Endothelial cell of umbilical vein (primary cell): Measurements from ENCODE around the gene SLC17A2. TPM values are rescaled to one million over a fixed set of nuclear protein-coding genes. Genes with fewer than 3 reads are reported as not detected.

Source experiments
- BruUV-seq: library from RNA; stranded (reverse); fragments of 400-500 nt; replicated peaks from 2 replicates; lab custom pipeline; 2021; lab: Mats Ljungman, UMichigan
- CTCF ChIA-PET: fragments of 300-600, 350-600 bp; sonication (Branson Sonifier 250); formaldehyde crosslinking; loops from one replicate; lab custom pipeline; 2021; ENCODE audit warnings: antibody characterized with exemption, inconsistent platforms; lab: Charles Lee
- POLR2A ChIA-PET: fragments of 300-600, 350-600 bp; sonication (Branson Sonifier 250); formaldehyde crosslinking; loops from one replicate; lab custom pipeline; 2021; ENCODE audit warnings: antibody characterized with exemption, inconsistent platforms; lab: Charles Lee
- DNase-seq: peaks from one replicate; pipeline ENCODE4 v3.0.0-alpha.2; 2011; ENCODE audit warnings: low read depth, low spot score
- FAIRE-seq: peaks from 2 replicates; lab custom pipeline; 2011; peaks lifted over from hg19 to GRCh38; lab: Jason Lieb, UNC
- H2AFZ ChIP-seq: 2 replicates; pipeline ENCODE4 v1.6.0; 2012; ENCODE audit warnings: low read depth, low read length, control low read depth, inconsistent platforms
- H3K27ac ChIP-seq: 2 replicates; pipeline ENCODE4 v1.5.1; 2011; ENCODE audit warnings: low read depth, mild to moderate bottlenecking, control low read depth, low read length, moderate library complexity; ENCODE audit not compliant: insufficient read depth
- H3K27me3 ChIP-seq, 2 experiments: 2 replicates each; pipeline versions ENCODE4 v1.6.0 to v1.6.1; 2011; ENCODE audit warnings: low read length in 2 of 2, mixed read lengths in 1 of 2; ENCODE audit not compliant: control insufficient read depth in 2 of 2, insufficient read depth in 2 of 2
- H3K36me3 ChIP-seq, 2 experiments: 2 replicates in 1 of 2; 3 replicates in 1 of 2; pipeline ENCODE4 v1.5.1; 2011; ENCODE audit warnings: low read length in 2 of 2, mild to moderate bottlenecking in 1 of 2, moderate library complexity in 1 of 2; ENCODE audit not compliant: control insufficient read depth in 2 of 2, insufficient read depth in 2 of 2; ENCODE audit errors: extremely low read depth in 1 of 2
- H3K4me1 ChIP-seq: 3 replicates; pipeline ENCODE4 v1.5.1; 2011; ENCODE audit warnings: mild to moderate bottlenecking, low read length; ENCODE audit not compliant: control insufficient read depth, insufficient read depth; ENCODE audit errors: extremely low read depth
- H3K4me2 ChIP-seq: 2 replicates; pipeline ENCODE4 v1.6.1; 2011; ENCODE audit warnings: low read length, control low read depth, mixed read lengths; ENCODE audit not compliant: insufficient read depth
- H3K4me3 ChIP-seq, 3 experiments: fragments of 200-600 bp in 1 of 3; sonication (generic), shearing (Covaris generic) in 1 of 3; replicated peaks in 1 of 3; 2 replicates each; pipeline ENCODE4 v1.5.1; 2011 to 2016; ENCODE audit warnings: control low read depth in 3 of 3, low read length in 3 of 3, mild to moderate bottlenecking in 2 of 3, inconsistent platforms in 1 of 3, low read depth in 1 of 3, moderate library complexity in 1 of 3; ENCODE audit not compliant: insufficient read depth in 1 of 3
- H3K79me2 ChIP-seq: 2 replicates; pipeline ENCODE4 v1.6.0; 2012; ENCODE audit warnings: low read length, inconsistent platforms; ENCODE audit not compliant: control insufficient read depth, insufficient read depth
- H3K9ac ChIP-seq: replicated peaks from 2 replicates; pipeline ENCODE3; 2011; ENCODE audit warnings: low read length, control low read depth; ENCODE audit not compliant: insufficient read depth; ENCODE audit errors: extremely low read depth
- H3K9me1 ChIP-seq: replicated peaks from 3 replicates; pipeline ENCODE4 v1.6.0; 2011; ENCODE audit warnings: mild to moderate bottlenecking, low read length; ENCODE audit not compliant: control insufficient read depth, insufficient read depth; ENCODE audit errors: extremely low read depth
- H3K9me3 ChIP-seq: replicated peaks from 2 replicates; pipeline ENCODE4 v1.5.1; 2012; ENCODE audit warnings: low read length, inconsistent platforms; ENCODE audit not compliant: control insufficient read depth, insufficient read depth
- H4K20me1 ChIP-seq: replicated peaks from 2 replicates; pipeline ENCODE3; 2011; ENCODE audit warnings: mild to moderate bottlenecking, low read length; ENCODE audit not compliant: control insufficient read depth, insufficient read depth; ENCODE audit errors: extremely low read depth
- EZH2 ChIP-seq: IDR thresholded peaks from 2 replicates; pipeline ENCODE4 v1.6.1; 2012; ENCODE audit warnings: borderline replicate concordance, low read depth, mild to moderate bottlenecking, moderate library complexity, low read length, inconsistent platforms; ENCODE audit not compliant: severe bottlenecking
- FOS ChIP-seq: IDR thresholded peaks from 2 replicates; pipeline ENCODE4 v1.6.1; 2011; ENCODE audit warnings: mild to moderate bottlenecking, low read length, moderate library complexity, borderline replicate concordance; ENCODE audit not compliant: insufficient read depth
- GATA2 ChIP-seq: IDR thresholded peaks from 2 replicates; pipeline ENCODE4 v1.7.0; 2011; ENCODE audit warnings: low read depth, mild to moderate bottlenecking, moderate library complexity, mixed read lengths, low read length; ENCODE audit not compliant: insufficient read length, insufficient read depth
- JUN ChIP-seq: IDR thresholded peaks from 2 replicates; pipeline ENCODE4 v1.6.1; 2011; ENCODE audit warnings: borderline replicate concordance, low read depth; ENCODE audit not compliant: insufficient read length, insufficient read depth
- MYC ChIP-seq: IDR thresholded peaks from one replicate; pipeline ENCODE4 v1.6.1; 2011; ENCODE audit warnings: mild to moderate bottlenecking, low read depth, low read length
- POLR2A ChIP-seq: IDR thresholded peaks from 2 replicates; pipeline ENCODE4 v1.6.1; 2012; ENCODE audit warnings: low read depth, mild to moderate bottlenecking, control low read depth, low read length
- POLR2AphosphoS5 ChIP-seq: IDR thresholded peaks from 2 replicates; pipeline ENCODE4 v1.6.1; 2012; ENCODE audit warnings: low read depth, mild to moderate bottlenecking, control low read depth, low read length, moderate library complexity; ENCODE audit not compliant: insufficient read depth
- dilution Hi-C: fragments of 300-500 bp; cut with MboI; formaldehyde crosslinking; loops from one replicate; pipeline ENCODE4 v1.15.0; 2019; ENCODE audit warnings: low sequenced_read_pairs; ENCODE audit not compliant: extremely low pct_ligation_motif_present
- intact Hi-C: fragments of 100-400 bp; cut with micrococcal nuclease; formaldehyde crosslinking; loops from one replicate; pipeline ENCODE4 v1.10.0; 2022
- polyA plus RNA-seq, 4 experiments: library from polyadenylated mRNA; depleted of rRNA in 3 of 4; stranded (reverse) in 3 of 4; unstranded in 1 of 4; fragments of >200 nt; gene quantifications; 2 replicates each; pipeline versions ENCODE4 v1.2.1 to v1.2.3, GENCODE V29; 2011 to 2012; ENCODE audit warnings: missing spikeins in 1 of 4
- total RNA-seq: library from RNA; stranded (reverse); gene quantifications from 2 replicates; pipeline ENCODE4 v1.2.3, GENCODE V29; 2021
- TF ChIP-seq, protein P1 (sequence below), 2 donors: IDR thresholded peaks; 1 replicate in 1 of 2; 2 replicates in 1 of 2; pipeline ENCODE4 v1.5.1; 2011; ENCODE audit warnings: low read length in 2 of 2, mild to moderate bottlenecking in 2 of 2, moderate library complexity in 2 of 2, control low read depth in 1 of 2, inconsistent platforms in 1 of 2, low read depth in 1 of 2; ENCODE audit not compliant: insufficient read depth in 1 of 2; ENCODE audit errors: extremely low read depth in 1 of 2
- TF ChIP-seq, protein P2 (sequence below): IDR thresholded peaks from 2 replicates; pipeline ENCODE4 v1.6.1; 2011; ENCODE audit not compliant: insufficient read depth, insufficient read length

Gene SLC17A2
- total and polyA plus RNA-seq, 2 donors (not counting 3 experiments of a cell fraction or from before 2014, with no cell fraction given) = not detected

DNA sequence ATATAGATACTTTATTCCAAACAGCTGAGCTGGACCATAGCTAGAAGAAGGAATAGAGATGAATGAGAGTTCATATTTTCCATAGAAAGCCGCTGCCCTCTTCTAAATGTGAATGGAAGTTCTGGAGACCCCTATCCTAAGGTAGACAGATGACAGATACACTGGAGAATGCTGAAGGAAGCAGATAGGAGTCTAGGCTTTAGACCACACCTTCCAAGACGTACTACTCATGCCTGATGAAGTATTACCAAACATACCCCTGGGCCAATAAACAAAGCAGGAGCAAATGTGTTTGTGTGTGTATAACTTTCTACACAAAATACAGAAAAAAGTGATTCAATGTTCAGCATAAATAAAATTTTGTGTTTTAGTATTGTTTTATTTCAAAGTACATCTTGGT is 9.1 kb upstream of the SLC17A2 start:
- Histone ChIP-seq H3K4me3 (no peak overlapping the region), H4K20me1 (no peaks in the 10 kb centered on the region), H2AFZ (no peak overlapping the region), H3K4me2 (no peak overlapping the region), H3K36me3 (no peaks in the 10 kb centered on the region), H3K4me1 (no peaks in the 10 kb centered on the region), H3K27ac (no peak overlapping the region), H3K9me1 (no peaks in the 10 kb centered on the region), H3K9me3 (no peaks in the 10 kb centered on the region), H3K9ac (no peak overlapping the region), H3K79me2 (no peaks in the 10 kb centered on the region), H3K27me3 (peaks cover 0 to 2% of the 10 kb centered on the region in 2 experiments)
- DNase-seq (no peak), FAIRE-seq (no peak)
- TF ChIP-seq, protein P1, sequence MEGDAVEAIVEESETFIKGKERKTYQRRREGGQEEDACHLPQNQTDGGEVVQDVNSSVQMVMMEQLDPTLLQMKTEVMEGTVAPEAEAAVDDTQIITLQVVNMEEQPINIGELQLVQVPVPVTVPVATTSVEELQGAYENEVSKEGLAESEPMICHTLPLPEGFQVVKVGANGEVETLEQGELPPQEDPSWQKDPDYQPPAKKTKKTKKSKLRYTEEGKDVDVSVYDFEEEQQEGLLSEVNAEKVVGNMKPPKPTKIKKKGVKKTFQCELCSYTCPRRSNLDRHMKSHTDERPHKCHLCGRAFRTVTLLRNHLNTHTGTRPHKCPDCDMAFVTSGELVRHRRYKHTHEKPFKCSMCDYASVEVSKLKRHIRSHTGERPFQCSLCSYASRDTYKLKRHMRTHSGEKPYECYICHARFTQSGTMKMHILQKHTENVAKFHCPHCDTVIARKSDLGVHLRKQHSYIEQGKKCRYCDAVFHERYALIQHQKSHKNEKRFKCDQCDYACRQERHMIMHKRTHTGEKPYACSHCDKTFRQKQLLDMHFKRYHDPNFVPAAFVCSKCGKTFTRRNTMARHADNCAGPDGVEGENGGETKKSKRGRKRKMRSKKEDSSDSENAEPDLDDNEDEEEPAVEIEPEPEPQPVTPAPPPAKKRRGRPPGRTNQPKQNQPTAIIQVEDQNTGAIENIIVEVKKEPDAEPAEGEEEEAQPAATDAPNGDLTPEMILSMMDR (IDR thresholded peaks at IDR 0.05; ENCODE audit: extremely low read depth in 1 of 2, insufficient read depth in 1 of 2, low read depth in 1 of 2, low read length in 2 of 2) = no peak
- TF ChIP-seq EZH2 (no peak), POLR2AphosphoS5 (no peak), GATA2 (no peak), MYC (no peak), POLR2A (no peak), JUN (no peak), FOS (no peak)
- TF ChIP-seq, protein P2, sequence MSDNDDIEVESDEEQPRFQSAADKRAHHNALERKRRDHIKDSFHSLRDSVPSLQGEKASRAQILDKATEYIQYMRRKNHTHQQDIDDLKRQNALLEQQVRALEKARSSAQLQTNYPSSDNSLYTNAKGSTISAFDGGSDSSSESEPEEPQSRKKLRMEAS = no peak
- CTCF ChIA-PET = interaction anchor here (1.2 to 2.0 kb wide), 3 partner anchors 28 to 221 kb away, joined by 4 to 8 read pairs (median 7); no protein-coding TSS in a partner anchor
- intact Hi-C loops = no loop called here
- BruUV-seq = no TSS peak
- POLR2A ChIA-PET = no interaction called here
- dilution Hi-C loops = no loop called here
